ENCODE results near the gene MXD1. TPM values are rescaled to one million over a fixed set of nuclear protein-coding genes. Genes with fewer than 3 reads are reported as not detected.

The MXD1 gene
- polyA plus RNA-seq, 1 donor (not counting 4 experiments of a cell fraction or from before 2014, with no cell fraction given), result 15.9 TPM

DNA sequence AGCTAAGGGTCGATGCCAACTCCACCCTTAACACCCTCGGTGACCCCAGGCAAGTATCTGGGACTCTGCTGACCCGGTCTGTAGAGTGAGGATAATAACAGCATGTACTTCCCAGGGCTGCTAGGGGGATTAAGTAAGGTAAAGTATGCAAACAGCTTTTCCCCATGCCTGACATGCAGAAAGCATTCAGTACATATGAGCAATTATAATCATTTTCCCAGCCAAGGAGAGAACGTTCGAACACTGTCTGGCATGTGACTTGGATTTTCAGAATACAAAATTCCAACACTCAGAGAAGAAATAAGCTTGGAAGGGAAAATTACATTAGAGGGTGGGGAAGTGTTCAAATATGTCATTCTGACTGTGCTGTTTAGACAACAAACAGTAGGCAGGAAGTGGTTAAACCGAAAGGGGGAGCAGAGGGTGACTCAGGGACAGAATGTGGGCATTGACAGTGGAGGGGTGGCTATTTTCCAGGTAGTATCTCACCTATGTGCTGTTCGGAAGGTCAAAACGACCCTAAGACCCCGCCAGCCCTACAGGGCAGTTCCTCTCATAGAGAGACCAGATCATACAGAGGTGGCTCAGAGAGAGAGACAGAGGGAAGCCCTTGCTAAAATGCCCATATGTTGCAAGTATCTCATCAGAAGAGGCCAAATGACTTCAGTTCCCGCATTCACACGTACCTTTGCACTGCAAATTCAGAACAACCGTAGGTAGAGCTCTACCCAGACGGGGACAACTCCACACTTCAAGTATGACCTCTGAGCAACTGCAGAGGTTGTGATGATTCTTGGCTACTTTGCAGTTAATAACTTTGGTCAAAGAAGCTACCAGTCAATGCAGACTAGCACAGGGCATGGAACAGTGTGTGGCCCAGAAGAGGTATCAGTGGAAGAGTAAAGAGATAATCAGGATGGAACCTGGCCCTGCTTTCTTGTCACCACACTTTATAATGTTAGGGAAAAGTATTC lies 31.7 kb downstream of the MXD1 start:
- DNase-seq (ENCODE audit: low read depth, low spot score) (no peak), FAIRE-seq (peak; percentile 83)
- dilution Hi-C loops (cut with MboI; ENCODE audit: extremely low pct_ligation_motif_present, low sequenced_read_pairs), result no loop called here
- no peak for TF ChIP-seq EZH2 (IDR thresholded peaks at IDR 0.05; ENCODE audit: low read length)
- TF ChIP-seq CTCF (optimal IDR thresholded peaks at IDR 0.05 in 1 of 3, IDR thresholded peaks at IDR 0.05 in 1 of 3, conservative IDR thresholded peaks at IDR 0.05 in 1 of 3; ENCODE audit: extremely low read depth in 1 of 3, insufficient read depth in 2 of 3, low read length in 3 of 3), result no peak
- Histone ChIP-seq H3K36me3 (ENCODE audit: control insufficient read depth in 2 of 2, extremely low read depth in 1 of 2, insufficient read depth in 2 of 2, low read length in 2 of 2) (peaks cover 6 to 10% of the 10 kb centered on the region in 2 experiments), H3K4me2 (ENCODE audit: control insufficient read depth, extremely low read depth, insufficient read depth, low read depth, low read length) (peak overlapping the region; percentile 76), H3K4me1 (ENCODE audit: control insufficient read depth, extremely low read depth, insufficient read depth, low read length) (peaks cover 33% of the 10 kb centered on the region), H3K9me1 (ENCODE audit: control insufficient read depth, extremely low read depth, insufficient read depth, low read length) (no peaks in the 10 kb centered on the region), H3K27me3 (ENCODE audit: control insufficient read depth, extremely low read depth, insufficient read depth, low read length) (no peaks in the 10 kb centered on the region), H3K27ac (ENCODE audit: control insufficient read depth, insufficient read depth, low read length) (peak overlapping the region; percentile 93), H3K4me3 (ENCODE audit: control insufficient read depth in 2 of 3, extremely low read depth in 1 of 3, insufficient read depth in 2 of 3, low read depth in 1 of 3, low read length in 3 of 3) (peak overlapping the region in 1 of 3 experiments; percentile 23), H2AFZ (ENCODE audit: control insufficient read depth, low read length) (no peak overlapping the region), H3K79me2 (ENCODE audit: control insufficient read depth, insufficient read depth, low read length) (no peaks in the 10 kb centered on the region), H3K9ac (ENCODE audit: control insufficient read depth, extremely low read depth, insufficient read depth, low read length) (peak overlapping the region; percentile 73), H4K20me1 (ENCODE audit: control insufficient read depth, extremely low read depth, insufficient read depth, low read length) (no peaks in the 10 kb centered on the region), H3K9me3 (ENCODE audit: control insufficient read depth, low read depth, low read length) (no peaks in the 10 kb centered on the region)

DNA sequence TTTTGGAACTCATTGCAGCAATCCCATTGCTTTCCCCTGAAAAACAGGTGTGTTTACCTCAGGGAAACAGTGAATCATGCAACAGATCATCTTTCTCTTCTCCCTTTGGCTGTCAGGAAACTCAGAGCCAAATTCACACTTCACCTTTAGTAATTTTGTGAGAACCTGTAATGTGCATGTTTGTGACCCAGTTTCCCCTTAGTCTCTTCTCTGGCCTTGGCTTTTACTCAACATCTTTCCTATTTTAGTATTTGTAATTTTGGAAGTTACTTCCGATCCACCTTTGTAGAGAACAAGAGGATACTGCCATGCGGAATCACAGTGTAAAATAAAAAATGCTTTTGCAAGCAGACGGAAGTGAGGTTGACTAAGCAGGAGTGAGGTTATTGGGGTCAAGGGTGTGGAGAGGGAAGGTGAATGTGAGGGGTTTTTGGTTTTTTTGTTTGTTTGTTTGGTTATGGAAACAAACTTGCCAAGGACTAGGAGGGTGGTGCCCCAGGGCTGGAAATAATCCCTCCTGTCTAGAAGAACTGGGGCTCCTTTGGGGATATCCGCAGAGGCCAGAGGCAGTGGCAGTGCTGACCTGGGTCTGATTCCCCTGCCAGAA lies 32.5 kb downstream of the MXD1 start:
- peak overlapping the region; percentile 93 for H3K27ac ChIP-seq (ENCODE audit: control insufficient read depth, insufficient read depth, low read length)
- FAIRE-seq, result no peak

More for the DNA sequence above, 32.5 kb downstream of the MXD1 start:
- Histone ChIP-seq H3K4me1 (ENCODE audit: control insufficient read depth, extremely low read depth, insufficient read depth, low read length) (peaks cover 33% of the 10 kb centered on the region), H3K4me3 (ENCODE audit: control insufficient read depth in 2 of 3, extremely low read depth in 1 of 3, insufficient read depth in 2 of 3, low read depth in 1 of 3, low read length in 3 of 3) (no peak overlapping the region), H3K9me3 (ENCODE audit: control insufficient read depth, low read depth, low read length) (no peaks in the 10 kb centered on the region), H2AFZ (ENCODE audit: control insufficient read depth, low read length) (no peak overlapping the region), H4K20me1 (ENCODE audit: control insufficient read depth, extremely low read depth, insufficient read depth, low read length) (no peaks in the 10 kb centered on the region), H3K9ac (ENCODE audit: control insufficient read depth, extremely low read depth, insufficient read depth, low read length) (peak overlapping the region; percentile 73), H3K4me2 (ENCODE audit: control insufficient read depth, extremely low read depth, insufficient read depth, low read depth, low read length) (no peak overlapping the region), H3K36me3 (ENCODE audit: control insufficient read depth in 2 of 2, extremely low read depth in 1 of 2, insufficient read depth in 2 of 2, low read length in 2 of 2) (peaks cover 5 to 10% of the 10 kb centered on the region in 2 experiments), H3K9me1 (ENCODE audit: control insufficient read depth, extremely low read depth, insufficient read depth, low read length) (no peaks in the 10 kb centered on the region), H3K27me3 (ENCODE audit: control insufficient read depth, extremely low read depth, insufficient read depth, low read length) (no peaks in the 10 kb centered on the region), H3K79me2 (ENCODE audit: control insufficient read depth, insufficient read depth, low read length) (no peaks in the 10 kb centered on the region)
- TF ChIP-seq EZH2 (IDR thresholded peaks at IDR 0.05; ENCODE audit: low read length) (no peak), CTCF (optimal IDR thresholded peaks at IDR 0.05 in 1 of 3, IDR thresholded peaks at IDR 0.05 in 1 of 3, conservative IDR thresholded peaks at IDR 0.05 in 1 of 3; ENCODE audit: extremely low read depth in 1 of 3, insufficient read depth in 2 of 3, low read length in 3 of 3) (no peak)
- dilution Hi-C loops (cut with MboI; ENCODE audit: extremely low pct_ligation_motif_present, low sequenced_read_pairs), result no loop called here
- DNase-seq (ENCODE audit: low read depth, low spot score), result no peak

Measured in keratinocyte (primary cell).